Measurements from ENCODE around the gene CHRNB1. TPM values are rescaled to one million over a fixed set of nuclear protein-coding genes. Genes with fewer than 3 reads are reported as not detected.

CHRNB1 gene
- polyA plus RNA-seq, 12 donors: 35.1 to 91.7 (median 79.7) TPM; not detected in 1

DNA sequence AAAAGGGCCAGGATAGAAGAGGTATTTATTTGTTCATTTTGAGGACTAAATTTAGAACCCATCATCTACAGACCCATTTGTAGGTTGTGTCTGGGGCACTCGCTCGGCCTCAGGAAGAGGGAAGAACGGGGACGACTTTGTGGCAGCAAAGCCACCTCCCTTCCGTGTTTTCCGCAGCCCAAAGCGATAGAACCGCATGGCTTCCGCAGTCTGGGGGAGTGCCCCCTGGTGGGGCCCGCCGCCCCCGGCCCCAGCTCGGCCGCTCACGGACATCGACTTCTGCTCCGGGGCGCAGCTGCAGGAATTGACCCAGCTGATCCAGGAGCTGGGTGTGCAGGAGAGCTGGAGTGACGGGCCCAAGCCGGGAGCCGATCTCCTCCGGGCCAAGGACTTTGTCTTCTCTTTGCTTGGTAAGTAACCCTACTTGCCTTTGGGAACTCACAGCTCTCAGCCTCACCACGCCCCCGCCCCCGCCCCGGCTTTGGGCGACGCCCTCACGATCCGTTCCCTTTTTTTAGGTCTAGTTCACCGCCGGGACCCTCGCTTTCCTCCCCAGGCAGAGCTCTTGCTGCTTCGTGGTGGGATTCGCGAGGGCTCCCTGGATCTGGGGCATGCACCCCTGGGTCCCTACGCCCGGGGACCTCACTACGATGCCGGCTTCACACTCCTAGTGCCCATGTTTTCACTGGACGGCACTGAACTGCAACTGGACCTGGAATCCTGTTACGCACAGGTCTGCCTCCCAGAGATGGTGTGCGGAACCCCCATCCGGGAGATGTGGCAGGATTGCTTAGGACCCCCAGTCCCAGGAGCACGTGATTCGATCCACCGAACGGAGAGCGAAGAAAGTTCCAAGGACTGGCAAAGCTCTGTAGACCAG is 8.9 kb upstream of the CHRNB1 start:
- no peak for DNase-seq

DNA sequence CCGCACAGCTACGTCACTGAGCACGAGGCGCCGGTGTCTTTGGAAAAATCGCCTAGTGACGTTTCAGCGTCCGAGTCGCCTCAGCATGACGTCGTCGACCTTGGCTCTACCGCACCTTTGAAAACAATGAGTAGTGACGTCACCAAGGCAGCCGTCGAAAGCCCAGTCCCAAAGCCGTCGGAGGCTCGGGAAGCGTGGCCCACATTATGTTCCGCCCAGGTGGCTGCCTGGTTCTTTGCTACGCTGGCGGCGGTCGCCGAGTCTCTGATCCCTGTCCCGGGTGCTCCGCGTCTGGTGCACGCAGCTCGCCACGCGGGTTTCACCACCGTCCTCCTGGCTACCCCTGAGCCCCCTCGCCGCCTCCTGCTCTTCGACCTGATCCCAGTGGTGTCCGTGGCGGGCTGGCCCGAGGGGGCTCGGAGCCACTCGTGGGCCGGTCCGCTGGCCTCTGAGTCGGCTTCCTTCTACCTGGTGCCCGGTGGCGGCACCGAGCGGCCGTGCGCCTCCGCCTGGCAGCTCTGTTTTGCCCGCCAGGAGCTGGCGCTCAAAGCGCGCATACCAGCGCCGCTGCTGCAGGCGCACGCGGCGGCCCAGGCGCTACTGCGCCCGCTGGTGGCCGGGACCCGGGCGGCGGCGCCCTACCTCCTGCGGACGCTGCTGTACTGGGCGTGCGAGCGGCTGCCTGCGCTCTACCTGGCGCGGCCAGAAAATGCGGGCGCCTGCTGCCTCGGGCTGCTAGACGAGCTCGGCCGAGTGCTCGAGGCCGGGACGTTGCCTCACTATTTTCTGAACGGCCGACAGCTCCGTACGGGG is 8.1 kb upstream of the CHRNB1 start:
- DNase-seq: no peak

GRCh38 chr17:7437369-7437863 is 7.4 kb upstream of the CHRNB1 start:
- no peak for DNase-seq

- DNase-seq: no peak
These were observed 6.8 kb upstream of the CHRNB1 start for GRCh38 chr17:7437950-7438614.

DNA sequence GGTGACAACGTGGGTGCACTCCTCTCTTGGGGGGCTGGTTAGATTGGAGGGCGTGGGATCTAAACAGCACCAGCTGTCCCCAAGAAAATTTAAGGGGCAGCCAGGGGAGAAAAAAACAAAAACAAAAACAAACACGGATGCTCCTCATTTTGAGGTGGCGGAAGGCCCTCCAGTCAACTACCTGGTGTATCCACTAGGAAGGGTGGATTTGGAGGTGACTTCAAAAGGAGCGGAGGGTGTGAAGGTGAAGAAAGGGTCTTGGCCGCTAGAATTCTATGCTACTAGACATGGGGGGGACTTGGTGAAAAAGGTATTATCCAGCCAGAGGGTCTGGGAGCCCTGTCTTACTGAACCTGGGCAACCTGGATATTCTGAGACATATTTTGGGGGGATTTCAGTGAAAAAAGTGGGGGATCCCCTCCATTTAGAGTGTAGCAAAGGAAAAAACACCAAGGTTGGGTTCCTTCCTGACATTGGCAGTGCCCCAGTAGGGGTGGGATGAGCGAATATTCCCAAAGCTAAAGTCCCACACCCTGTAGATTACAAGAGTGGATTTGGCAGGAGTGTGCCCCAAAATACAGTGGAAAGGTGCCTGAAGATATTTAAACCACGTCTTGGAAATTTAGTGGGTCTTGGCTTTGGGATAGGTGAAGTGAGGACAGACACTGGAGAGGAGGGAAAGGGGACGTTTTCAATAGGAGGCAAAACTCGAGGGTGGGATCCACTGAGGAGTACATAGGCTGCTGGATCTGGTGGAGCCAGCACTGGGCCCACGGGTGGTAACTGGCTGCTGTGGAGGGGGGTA is 6.0 kb upstream of the CHRNB1 start:
- no peak for DNase-seq

DNA sequence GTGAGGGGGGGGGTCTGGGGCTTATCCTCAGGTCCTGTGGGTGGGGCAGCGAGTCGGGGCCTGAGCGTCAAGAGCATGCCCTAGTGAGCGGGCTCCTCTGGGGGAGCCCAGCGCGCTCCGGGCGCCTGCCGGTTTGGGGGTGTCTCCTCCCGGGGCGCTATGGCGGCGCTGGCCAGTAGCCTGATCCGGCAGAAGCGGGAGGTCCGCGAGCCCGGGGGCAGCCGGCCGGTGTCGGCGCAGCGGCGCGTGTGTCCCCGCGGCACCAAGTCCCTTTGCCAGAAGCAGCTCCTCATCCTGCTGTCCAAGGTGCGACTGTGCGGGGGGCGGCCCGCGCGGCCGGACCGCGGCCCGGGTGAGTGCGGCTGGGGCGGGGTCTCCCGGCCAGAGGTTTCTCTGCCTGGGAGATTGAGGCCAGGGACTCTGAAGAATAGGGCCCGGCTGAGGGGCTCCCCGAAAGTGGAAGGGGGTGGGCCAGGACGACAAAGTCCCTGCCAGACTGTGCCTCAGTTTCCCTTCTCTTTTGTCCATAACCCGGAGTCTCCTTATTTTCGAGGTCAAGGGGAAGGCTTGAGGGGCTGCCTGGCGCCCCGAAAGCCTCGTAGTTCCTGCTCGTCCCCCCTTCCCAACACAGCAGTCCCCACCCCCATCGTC is 5.3 kb upstream of the CHRNB1 start, which contains the start of gene FGF11:
Gene FGF11, plus strand, starts transcription at position 51 of the 651 bp plus-strand sequence. Its CDS starts 109 bp downstream, at position 160.
- DNase-seq: no peak

DNA sequence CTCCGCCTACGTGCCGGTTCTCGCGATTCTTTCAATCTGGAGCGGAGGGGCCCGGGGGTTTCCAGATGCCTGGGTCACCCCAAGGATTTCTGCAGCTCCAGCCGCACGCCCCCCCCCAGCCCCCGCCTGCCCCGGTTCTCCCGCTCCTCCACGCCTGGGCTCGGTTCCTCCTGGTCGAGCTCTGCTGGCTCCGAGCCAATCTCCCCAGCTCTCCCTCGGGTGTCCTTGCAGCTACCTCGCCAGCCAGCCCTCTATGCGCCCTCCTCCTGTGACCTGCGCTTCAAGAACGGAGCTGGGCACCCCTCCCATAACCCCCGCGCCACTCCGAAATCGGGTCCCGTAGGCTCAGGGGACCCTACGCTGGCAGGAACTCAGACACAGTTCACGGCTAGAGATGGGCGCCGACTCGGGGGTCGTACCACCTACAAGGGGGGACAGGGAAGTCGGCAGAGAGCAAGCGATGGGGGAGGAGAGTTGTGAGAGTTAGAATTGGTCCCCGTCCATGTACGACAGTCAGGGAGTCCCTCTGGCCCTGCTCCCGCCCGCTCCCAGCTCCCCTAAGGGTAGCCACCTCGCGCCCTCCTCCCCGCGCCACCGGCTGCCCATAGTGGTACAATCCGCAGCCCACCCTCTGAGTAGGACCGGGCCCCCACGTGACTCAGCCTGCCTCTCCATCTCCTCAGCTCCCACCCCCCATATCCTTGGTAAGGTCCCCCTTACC is 4.6 kb upstream of the CHRNB1 start:
- DNase-seq: no peak

GRCh38 chr17:7440834-7441195 is 4.0 kb upstream of the CHRNB1 start:
- DNase-seq: no peak

DNA sequence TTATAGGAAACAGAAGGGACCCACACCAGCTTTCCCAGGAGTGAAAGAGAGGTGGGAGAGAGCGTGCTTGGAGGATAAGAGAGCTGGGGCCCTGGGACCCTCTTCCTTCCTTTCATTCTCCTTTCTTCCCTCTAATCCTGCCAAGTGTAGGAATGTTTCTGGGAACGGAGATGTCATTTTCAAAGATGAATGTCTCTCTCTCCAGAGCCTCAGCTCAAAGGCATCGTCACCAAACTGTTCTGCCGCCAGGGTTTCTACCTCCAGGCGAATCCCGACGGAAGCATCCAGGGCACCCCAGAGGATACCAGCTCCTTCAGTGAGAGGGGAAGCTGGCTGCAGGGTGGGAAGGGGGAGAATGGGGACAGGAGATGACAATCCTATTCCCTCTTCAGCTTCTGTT is 3.6 kb upstream of the CHRNB1 start:
- DNase-seq: no peak

GRCh38 chr17:7442142-7442541 is 2.7 kb upstream of the CHRNB1 start:
- no peak for DNase-seq

- no peak for DNase-seq
These were observed 1.1 kb upstream of the CHRNB1 start for GRCh38 chr17:7443499-7444485.

DNA sequence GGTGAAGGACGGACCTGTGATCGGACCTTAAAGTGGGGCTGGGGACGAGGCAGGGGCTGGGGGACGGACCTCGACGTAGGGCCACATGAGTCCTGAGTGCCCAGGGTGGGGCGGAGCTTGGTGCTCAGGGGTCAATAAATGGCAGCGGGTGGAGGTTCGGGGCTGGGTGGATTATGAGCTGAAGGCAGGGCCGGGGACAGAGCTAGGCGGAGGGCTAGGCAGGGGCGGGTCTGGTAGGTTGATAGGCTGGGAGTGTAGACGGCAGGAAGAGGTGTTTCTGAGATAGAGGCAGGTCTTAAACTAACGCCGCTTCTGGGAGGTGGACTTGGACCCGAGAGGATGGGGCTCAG is 733 bp downstream of the CHRNB1 start:
- DNase-seq: no peak

DNA sequence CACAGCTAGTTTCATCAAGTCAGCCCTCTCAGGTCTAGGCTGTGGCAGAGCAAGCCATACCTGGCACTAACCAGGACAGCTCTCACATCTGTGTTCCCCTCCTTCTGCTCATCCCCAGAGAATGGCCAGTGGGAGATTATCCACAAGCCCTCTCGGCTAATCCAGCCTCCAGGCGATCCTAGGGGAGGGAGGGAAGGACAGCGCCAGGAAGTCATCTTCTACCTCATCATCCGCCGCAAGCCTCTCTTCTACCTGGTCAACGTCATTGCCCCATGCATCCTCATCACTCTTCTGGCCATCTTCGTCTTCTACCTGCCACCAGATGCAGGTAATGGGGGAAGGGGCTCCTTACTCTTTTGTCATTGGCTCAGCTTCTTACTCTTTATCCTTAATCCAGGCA is 3.6 kb downstream of the CHRNB1 start:
- DNase-seq: no peak

DNA sequence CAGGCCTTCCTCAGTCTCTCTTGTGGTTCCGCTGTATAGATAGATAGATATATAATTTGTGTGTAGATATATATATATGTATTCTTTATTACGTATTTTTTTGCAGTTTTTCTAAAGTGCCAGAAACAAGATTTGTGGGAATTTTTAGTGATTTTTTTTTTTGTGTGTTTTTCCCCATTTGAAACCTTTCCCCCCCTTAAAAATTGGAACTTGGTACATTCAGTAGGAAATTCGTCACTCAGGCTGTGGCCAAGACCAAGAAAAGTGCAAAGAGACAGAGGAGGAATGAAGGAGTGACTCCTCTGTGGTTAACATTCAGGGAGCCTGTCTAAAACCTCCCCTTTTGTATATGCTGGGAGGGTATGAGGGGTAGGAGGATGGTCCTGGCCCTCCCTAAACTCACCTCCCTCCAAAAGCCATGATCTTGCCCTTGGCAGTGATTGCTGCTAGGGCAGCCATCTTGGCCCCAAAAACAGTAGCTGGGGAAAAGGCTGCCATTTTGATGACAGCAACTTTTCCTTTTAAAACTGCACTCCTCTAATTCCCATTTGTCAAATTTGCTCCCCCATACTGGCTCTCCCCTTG is 15.2 kb downstream of the CHRNB1 start:
- DNase-seq: no peak

- DNase-seq: no peak
These were observed 16.2 kb downstream of the CHRNB1 start for GRCh38 chr17:7460850-7461660.

GRCh38 chr17:7462474-7463371 is 17.9 kb downstream of the CHRNB1 start:
- no peak for DNase-seq

Measured in muscle of arm (tissue), 12 donors.